SK-N-MC (cell line): ENCODE measurements around the gene BRD9.
"Not testable (repeated sequence)": the region's sequence is repeated elsewhere in the genome, so short reads cannot be mapped to it uniquely, and the experiment has no call there.

Source experiments
- DNase-seq: peaks from one replicate; pipeline ENCODE4 v3.0.0-alpha.2; 2011; ENCODE audit warnings: low read depth, low spot score
- H3K27ac ChIP-seq: fragments of 200-600 bp; sonication (generic); 2 replicates; pipeline ENCODE4 v1.5.1; 2016; ENCODE audit warnings: mixed run types
- H3K36me3 ChIP-seq: fragments of 200-600 bp; sonication (generic); 2 replicates; pipeline ENCODE4 v1.6.1; 2017; ENCODE audit warnings: antibody characterized with exemption, low read length, mixed read lengths; ENCODE audit not compliant: insufficient read depth
- H3K4me3 ChIP-seq: fragments of 200-600 bp; sonication (generic); 2 replicates; pipeline ENCODE4 v1.5.1; 2016
- H3K9ac ChIP-seq: fragments of 200-600 bp; sonication (generic); 2 replicates; pipeline ENCODE4 v1.8.0; 2017; ENCODE audit warnings: mixed run types, mixed read lengths; ENCODE audit not compliant: insufficient read length
- H3K9me3 ChIP-seq: fragments of 200-600 bp; sonication (generic); 2 replicates; pipeline ENCODE4 v1.6.1; 2017; ENCODE audit warnings: low read depth, mild to moderate bottlenecking, antibody characterized with exemption, low read length, moderate library complexity, mixed read lengths
- EZH2 ChIP-seq: fragments of 200-600 bp; sonication (generic); IDR thresholded peaks from one replicate; pipeline ENCODE4 v1.6.1; 2017; ENCODE audit warnings: antibody characterized with exemption
- FOXP2 ChIP-seq: optimal IDR thresholded peaks from 2 replicates; pipeline ENCODE3; 2011; ENCODE audit warnings: mild to moderate bottlenecking, moderate library complexity; ENCODE audit not compliant: insufficient read depth; ENCODE audit errors: extremely low read length, control extremely low read depth
- POLR2AphosphoS5 ChIP-seq: IDR thresholded peaks from 2 replicates; pipeline ENCODE4 v1.6.1; 2012; ENCODE audit warnings: mild to moderate bottlenecking, low read depth, low read length, borderline replicate concordance

BRD9 gene

GRCh38 chr5:848671-849111 is 43.9 kb downstream of the BRD9 start:
- Histone ChIP-seq H3K27ac (no peak overlapping the region), H3K36me3 (no peaks in the 10 kb centered on the region), H3K9me3 (no peaks in the 10 kb centered on the region), H3K4me3 (no peak overlapping the region), H3K9ac (no peak overlapping the region)
- TF ChIP-seq POLR2AphosphoS5: no peak
- TF ChIP-seq EZH2: no peak
- TF ChIP-seq FOXP2: no peak
- no peak for DNase-seq

GRCh38 chr5:847736-848135 is 44.9 kb downstream of the BRD9 start:
- H3K9me3 ChIP-seq, H3K36me3 ChIP-seq, H3K27ac ChIP-seq, H3K9ac ChIP-seq, H3K4me3 ChIP-seq, DNase-seq: not testable (repeated sequence)

GRCh38 chr5:847212-847611 is 45.4 kb downstream of the BRD9 start:
- H3K4me3 ChIP-seq, H3K27ac ChIP-seq, DNase-seq, H3K9ac ChIP-seq, H3K36me3 ChIP-seq, H3K9me3 ChIP-seq: not testable (repeated sequence)

- DNase-seq: not testable (repeated sequence)
Measured at GRCh38 chr5:846602-847091, 46.0 kb downstream of the BRD9 start.

GRCh38 chr5:845676-846601 is 46.7 kb downstream of the BRD9 start:
- H3K4me3 ChIP-seq, H3K36me3 ChIP-seq, DNase-seq, H3K9ac ChIP-seq, H3K9me3 ChIP-seq, H3K27ac ChIP-seq: not testable (repeated sequence)

More at GRCh38 chr5:846602-847091, 46.0 kb downstream of the BRD9 start:
- H3K36me3 ChIP-seq, H3K27ac ChIP-seq, H3K4me3 ChIP-seq, H3K9ac ChIP-seq, H3K9me3 ChIP-seq: not testable (repeated sequence)

- not testable (repeated sequence) for H3K36me3 ChIP-seq, H3K27ac ChIP-seq, DNase-seq, H3K9ac ChIP-seq, H3K9me3 ChIP-seq, H3K4me3 ChIP-seq
Measured at GRCh38 chr5:845031-845675, 47.4 kb downstream of the BRD9 start.

- H3K9ac ChIP-seq, H3K36me3 ChIP-seq, H3K27ac ChIP-seq, DNase-seq, H3K9me3 ChIP-seq, H3K4me3 ChIP-seq: not testable (repeated sequence)
Measured at GRCh38 chr5:844426-844825, 48.2 kb downstream of the BRD9 start.

GRCh38 chr5:843926-844325 is 48.7 kb downstream of the BRD9 start:
- DNase-seq, H3K4me3 ChIP-seq, H3K27ac ChIP-seq, H3K36me3 ChIP-seq, H3K9ac ChIP-seq, H3K9me3 ChIP-seq: not testable (repeated sequence)

GRCh38 chr5:843371-843770 is 49.2 kb downstream of the BRD9 start:
- not testable (repeated sequence) for H3K9ac ChIP-seq, H3K27ac ChIP-seq, H3K4me3 ChIP-seq, H3K9me3 ChIP-seq, H3K36me3 ChIP-seq, DNase-seq

GRCh38 chr5:842402-843221 is 50.0 kb downstream of the BRD9 start:
- not testable (repeated sequence) for H3K9me3 ChIP-seq, H3K36me3 ChIP-seq, H3K27ac ChIP-seq, DNase-seq, H3K4me3 ChIP-seq, H3K9ac ChIP-seq

GRCh38 chr5:841531-842401 is 50.8 kb downstream of the BRD9 start:
- not testable (repeated sequence) for H3K9ac ChIP-seq, DNase-seq, H3K9me3 ChIP-seq, H3K36me3 ChIP-seq, H3K4me3 ChIP-seq, H3K27ac ChIP-seq

- not testable (repeated sequence) for H3K4me3 ChIP-seq, H3K27ac ChIP-seq, H3K9me3 ChIP-seq, H3K9ac ChIP-seq, H3K36me3 ChIP-seq, DNase-seq
Measured at GRCh38 chr5:840974-841435, 51.6 kb downstream of the BRD9 start.
